HG02870 (cell line): ENCODE measurements around the gene MRPL58.
"Not testable (repeated sequence)": the region's sequence is repeated elsewhere in the genome, so short reads cannot be mapped to it uniquely, and the experiment has no call there.

Experiments
- ATAC-seq: cut with Tn5 transposase; IDR thresholded peaks from one replicate; pipeline ENCODE4 v1.9.1; 2021; ENCODE audit warnings: mild to moderate bottlenecking, moderate library complexity; ENCODE audit not compliant: unreplicated experiment

MRPL58 gene

GRCh38 chr17:74987418-74987908, 25.0 kb upstream of the MRPL58 start, which contains the start of gene CDR2L:
Gene CDR2L (plus strand): TSS chr17:74987632. CDS start chr17:74988044, 412 bp downstream.
- ATAC-seq, result peak; percentile 91

GRCh38 chr17:74987909-74988711, 24.4 kb upstream of the MRPL58 start:
- ATAC-seq, result peak; percentile 16

- ATAC-seq, result no peak
Observed at GRCh38 chr17:74990581-74991105, 21.8 kb upstream of the MRPL58 start.

- no peak for ATAC-seq
Observed at GRCh38 chr17:74992223-74992622, 20.2 kb upstream of the MRPL58 start.

DNA sequence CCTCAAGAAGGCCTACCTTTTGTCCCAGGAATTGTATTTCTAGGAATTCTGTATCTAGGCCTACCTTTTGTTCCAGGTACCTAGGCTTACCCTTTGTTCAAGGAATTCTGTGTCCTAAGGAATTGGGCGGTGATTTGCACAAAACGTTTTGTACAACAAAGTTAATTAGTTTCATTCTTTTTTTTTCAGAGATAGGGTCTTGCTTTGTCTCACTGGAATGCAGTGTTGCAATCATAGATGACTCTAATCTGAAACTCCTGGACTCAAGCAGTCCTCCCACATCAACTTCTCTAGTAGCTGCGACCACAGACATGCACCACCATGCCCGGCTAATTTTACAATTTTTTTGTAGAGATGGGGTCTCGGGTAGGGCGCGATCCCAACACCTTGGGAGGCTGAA, 18.0 kb upstream of the MRPL58 start:
- no peak for ATAC-seq

DNA sequence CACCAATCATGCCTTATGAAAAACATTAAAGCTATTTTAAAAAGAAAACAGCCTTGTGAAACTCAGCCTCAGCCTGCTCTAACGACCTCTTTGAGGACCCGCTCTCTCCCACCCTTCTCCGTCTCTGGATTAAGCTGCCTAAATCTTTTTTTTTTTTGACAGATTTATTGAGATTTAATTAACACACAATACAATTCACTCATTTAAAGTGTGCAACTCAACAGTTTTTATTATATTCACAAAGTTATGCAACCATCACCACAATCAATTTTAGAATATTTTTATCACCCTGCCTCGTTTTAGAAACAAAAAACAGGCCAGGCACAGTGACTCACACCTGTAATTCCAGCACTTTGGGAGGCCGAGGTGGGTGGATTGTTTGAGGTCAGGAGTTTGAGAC, 16.6 kb upstream of the MRPL58 start:
- ATAC-seq, result no peak

GRCh38 chr17:74998783-74999182, 13.7 kb upstream of the MRPL58 start:
- no peak for ATAC-seq

- ATAC-seq, result no peak
Observed at GRCh38 chr17:74999523-74999922, 12.9 kb upstream of the MRPL58 start.

GRCh38 chr17:75001915-75002843, 10.3 kb upstream of the MRPL58 start:
- ATAC-seq, result no peak

DNA sequence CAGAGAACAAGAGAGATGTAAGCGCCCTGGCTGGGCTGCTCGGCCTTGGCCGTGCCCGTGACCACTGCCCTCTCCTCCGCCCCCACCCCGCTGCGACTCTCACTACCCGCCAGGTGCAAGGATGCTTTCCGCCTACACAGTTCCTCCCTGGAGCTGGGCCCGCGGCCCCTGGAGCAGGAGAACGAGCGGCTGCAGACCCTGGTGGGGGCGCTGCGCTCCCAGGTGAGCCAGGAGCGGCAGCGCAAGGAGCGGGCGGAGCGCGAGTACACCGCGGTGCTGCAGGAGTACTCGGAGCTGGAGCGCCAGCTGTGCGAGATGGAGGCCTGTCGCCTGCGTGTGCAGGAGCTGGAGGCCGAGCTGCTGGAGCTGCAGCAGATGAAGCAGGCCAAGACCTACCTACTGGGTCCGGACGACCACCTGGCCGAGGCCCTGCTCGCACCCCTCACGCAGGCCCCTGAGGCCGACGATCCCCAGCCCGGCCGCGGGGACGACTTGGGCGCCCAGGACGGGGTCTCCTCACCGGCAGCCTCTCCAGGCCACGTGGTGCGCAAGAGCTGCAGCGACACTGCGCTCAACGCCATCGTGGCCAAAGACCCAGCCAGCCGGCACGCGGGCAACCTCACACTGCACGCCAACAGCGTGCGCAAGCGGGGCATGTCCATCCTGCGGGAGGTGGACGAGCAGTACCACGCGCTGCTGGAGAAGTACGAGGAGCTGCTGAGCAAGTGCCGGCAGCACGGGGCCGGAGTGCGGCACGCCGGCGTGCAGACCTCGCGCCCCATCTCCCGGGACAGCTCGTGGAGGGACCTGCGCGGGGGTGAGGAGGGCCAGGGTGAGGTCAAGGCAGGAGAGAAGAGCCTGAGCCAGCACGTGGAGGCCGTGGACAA, 9.2 kb upstream of the MRPL58 start:
- ATAC-seq, result no peak

GRCh38 chr17:75003957-75004355, 8.5 kb upstream of the MRPL58 start:
- ATAC-seq, result no peak

GRCh38 chr17:75004371-75004770, 8.1 kb upstream of the MRPL58 start:
- no peak for ATAC-seq

- no peak for ATAC-seq
Observed at GRCh38 chr17:75005291-75005690, 7.2 kb upstream of the MRPL58 start.

- ATAC-seq, result not testable (repeated sequence)
Observed at GRCh38 chr17:75006084-75006483, 6.4 kb upstream of the MRPL58 start.

DNA sequence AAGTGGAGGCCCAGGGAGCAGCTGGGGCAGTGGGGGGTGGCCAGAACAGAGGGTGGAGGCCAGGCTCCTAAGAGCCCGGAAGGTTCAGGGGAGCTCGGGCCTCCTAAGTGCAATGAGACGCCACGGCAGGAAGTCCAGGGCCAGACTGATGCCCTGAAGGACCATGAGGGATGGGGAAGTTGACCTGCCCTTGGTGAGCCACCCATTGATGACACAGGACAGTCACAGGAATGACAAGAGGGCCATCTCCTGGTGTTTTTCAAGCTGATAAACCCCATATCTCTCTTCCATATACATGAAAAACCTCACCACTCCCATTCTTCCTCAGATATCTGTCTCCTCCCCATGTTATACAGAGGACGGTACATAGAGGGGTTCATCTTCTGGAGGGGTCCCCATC, 5.8 kb upstream of the MRPL58 start:
- ATAC-seq, result no peak

GRCh38 chr17:75008373-75008772, 4.1 kb upstream of the MRPL58 start:
- ATAC-seq, result no peak

DNA sequence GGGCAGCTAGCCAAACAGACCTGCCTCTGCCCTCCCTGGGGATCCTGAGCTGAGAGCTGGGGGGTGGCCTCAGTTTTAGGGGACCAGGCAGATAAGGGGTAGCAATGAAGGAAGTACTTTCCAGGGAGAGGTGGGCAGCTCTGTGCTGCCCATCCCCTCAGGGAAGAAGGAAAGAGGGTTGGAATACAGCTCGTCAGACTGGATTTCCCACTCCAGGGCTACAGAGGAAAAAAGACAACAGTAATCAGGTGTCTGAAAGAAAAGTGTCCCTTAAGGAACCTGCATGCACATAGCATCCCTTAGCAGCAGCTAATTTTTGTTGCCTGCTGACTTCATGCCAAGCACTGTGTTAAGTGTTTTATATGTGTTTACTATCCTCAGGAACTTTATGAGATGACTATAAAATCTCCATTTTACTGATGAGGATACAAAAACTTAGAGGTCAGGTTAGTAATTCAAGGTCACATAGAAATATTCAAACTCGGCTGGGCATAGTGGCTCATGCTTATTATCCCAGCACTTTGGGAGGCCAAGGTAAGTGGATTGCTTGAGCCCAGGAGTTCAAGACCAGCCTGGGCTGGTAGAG, 3.2 kb upstream of the MRPL58 start:
- no peak for ATAC-seq

DNA sequence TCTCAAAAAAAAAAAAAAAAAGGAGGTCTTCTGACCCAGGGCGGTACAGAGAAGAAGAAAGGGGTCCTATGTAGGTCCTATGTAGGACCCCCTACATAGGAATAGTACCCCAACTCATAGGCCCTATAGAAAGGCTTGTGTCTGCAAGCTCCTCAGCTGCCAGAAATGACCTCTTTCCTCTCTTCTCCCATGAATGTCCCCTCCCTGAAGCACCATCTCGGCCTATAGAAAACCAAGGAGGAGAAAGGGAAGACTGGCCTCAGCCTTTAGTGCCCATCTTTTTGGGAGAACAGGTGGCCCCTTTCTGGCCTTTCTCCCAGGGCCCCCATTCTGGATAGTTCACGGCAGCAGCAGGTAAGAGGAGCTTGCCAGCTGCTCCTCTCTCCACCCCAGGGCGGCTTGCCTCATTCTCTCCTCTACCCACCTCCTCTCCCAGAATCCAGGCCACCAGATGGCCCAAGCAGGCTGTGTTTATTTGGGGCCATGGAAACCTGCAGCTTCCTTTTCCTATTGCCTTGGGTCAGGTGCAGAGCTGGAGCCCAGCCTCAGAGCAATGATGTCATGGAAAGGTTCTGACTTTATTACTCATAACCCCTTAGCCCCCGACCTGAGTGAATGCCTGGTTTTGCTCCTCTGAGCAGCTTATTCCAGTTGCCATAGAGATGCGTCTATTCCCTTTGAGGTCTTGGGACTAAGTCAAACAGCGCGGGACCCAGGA, 1.6 kb upstream of the MRPL58 start:
- ATAC-seq, result no peak

- no peak for ATAC-seq
Observed at GRCh38 chr17:75011401-75012095, 922 bp upstream of the MRPL58 start.
